ENCODE results near the gene PHYKPL. TPM values are rescaled to one million over a fixed set of nuclear protein-coding genes. Genes with fewer than 3 reads are reported as not detected.

PHYKPL gene
- total and polyA plus RNA-seq, 2 of the 8 experiments (the other 6 are each of a cell fraction or from before 2014, with no cell fraction given) = 25.1 to 32.1 TPM

GRCh38 chr5:178196986-178197385 is 35.6 kb downstream of the PHYKPL start:
- no peak overlapping the region for H4K5ac ChIP-seq (ENCODE audit: insufficient read length, low read depth, low read length)
- WGBS, 2 experiments (ENCODE audit: extremely low coverage in 1 of 2, insufficient coverage in 1 of 2, insufficient read length in 1 of 2, insufficient replicate concordance in 2 of 2, low coverage in 1 of 2, low lambda C conversion rate in 2 of 2, missing lambda C conversion rate in 1 of 2) = 84% methylated on average over 8 of the region's 8 CpGs; no CpG with 5 or more reads in 1 of the 2 experiments
- H3K9ac ChIP-seq (replicated peaks in 1 of 4; ENCODE audit: extremely low read depth in 1 of 4, low read depth in 3 of 4, low read length in 3 of 4) = no peak overlapping the region
- H3K23ac ChIP-seq (ENCODE audit: insufficient read length) = no peak overlapping the region
- no peak overlapping the region for H2BK5ac ChIP-seq (ENCODE audit: low read depth, low read length)
- no peak overlapping the region for H2BK15ac ChIP-seq (ENCODE audit: low read length)
- H2BK12ac ChIP-seq (ENCODE audit: low read depth, low read length) = no peak overlapping the region
- FAIRE-seq = no peak
- H2AK5ac ChIP-seq (ENCODE audit: low read depth, low read length) = no peak overlapping the region
- no peaks in the 10 kb centered on the region for H3K79me1 ChIP-seq (ENCODE audit: low read depth, low read length)
- no peak overlapping the region for H2AFZ ChIP-seq (ENCODE audit: low read length)
- DNase-seq (ENCODE audit: low read depth in 1 of 2, low spot score in 2 of 2) = peak in 1 of 2 experiments; percentile 67
- H4K8ac ChIP-seq (ENCODE audit: extremely low read depth, insufficient read depth, low read length) = no peak overlapping the region
- no peaks in the 10 kb centered on the region for H3K36me3 ChIP-seq (ENCODE audit: control insufficient read depth in 2 of 4, insufficient read depth in 4 of 4, low read length in 3 of 4)
- no peak overlapping the region for H3K56ac ChIP-seq (replicated peaks; ENCODE audit: insufficient read length, low read depth, low read length)
- H4K91ac ChIP-seq (replicated peaks; ENCODE audit: insufficient read length, low read length) = no peak overlapping the region
- H3K18ac ChIP-seq (ENCODE audit: extremely low read depth, low read length) = no peak overlapping the region
- peaks cover 0 to 10% (median 3%) of the 10 kb centered on the region in 4 experiments; a peak in 3 of 7 replicates for H3K4me1 ChIP-seq (replicated peaks in 1 of 4; ENCODE audit: control insufficient read depth in 3 of 4, insufficient read depth in 4 of 4, low read length in 3 of 4)
- no peak overlapping the region for H3K4me2 ChIP-seq (ENCODE audit: insufficient read depth in 1 of 2, low read depth in 2 of 2, low read length in 2 of 2)
- H2BK20ac ChIP-seq (ENCODE audit: low read length) = no peak overlapping the region
- H3K79me2 ChIP-seq (ENCODE audit: control insufficient read depth in 1 of 2, insufficient read depth in 2 of 2, low read length in 2 of 2) = no peaks in the 10 kb centered on the region
- no peak overlapping the region for H3K4me3 ChIP-seq (ENCODE audit: extremely low read depth in 1 of 4, insufficient read depth in 2 of 4, low read depth in 3 of 4, low read length in 4 of 4)
- ChIA-PET CTCF (ENCODE audit: partially characterized antibody) (interaction anchor here (0.9 to 3.7 kb wide), 18 partner anchors 8 to 119 kb away, joined by 3 to 54 read pairs (median 5); no protein-coding TSS in a partner anchor), POLR2A (ENCODE audit: partially characterized antibody) (interaction anchor here (31.3 to 38.5 kb wide), 2 partner anchors 6 to 13 kb away, joined by 985 read pairs; partner anchors contain the start of genes GMCL2 and HNRNPAB)
- no peaks in the 10 kb centered on the region; a peak in 1 of 7 replicates for H3K27me3 ChIP-seq (replicated peaks in 1 of 4; ENCODE audit: control insufficient read depth in 3 of 4, extremely low read depth in 1 of 4, insufficient read depth in 3 of 4, low read length in 3 of 4)
- no peak overlapping the region for H2BK120ac ChIP-seq (replicated peaks; ENCODE audit: low read depth, low read length)
- no peaks in the 10 kb centered on the region for H4K20me1 ChIP-seq (replicated peaks in 1 of 2; ENCODE audit: control insufficient read depth in 1 of 2, insufficient read depth in 2 of 2, low read length in 2 of 2)
- H3K14ac ChIP-seq (ENCODE audit: insufficient read length) = no peak overlapping the region
- H3K9me3 ChIP-seq (ENCODE audit: insufficient read depth in 2 of 2, low read depth in 1 of 2, low read length in 1 of 2) = peaks cover 0 to 4% of the 10 kb centered on the region in 2 experiments; a peak in 2 of 4 replicates
- no peaks in the 10 kb centered on the region for H3K23me2 ChIP-seq (ENCODE audit: low read depth, low read length)
- TF ChIP-seq RAD21 (IDR thresholded peaks at IDR 0.05 in 1 of 2, conservative IDR thresholded peaks at IDR 0.05 in 1 of 2; ENCODE audit: low read depth in 2 of 2, low read length in 2 of 2) (peak; percentile 15 to 53; a peak in 3 of 4 replicates), YY1 (IDR thresholded peaks at IDR 0.05; ENCODE audit: low read depth, low read length) (no peak), SP2 (IDR thresholded peaks at IDR 0.05; ENCODE audit: low read length) (no peak), CTCF (IDR thresholded peaks at IDR 0.05; ENCODE audit: control extremely low read depth in 1 of 3, insufficient read depth in 1 of 3, low read depth in 1 of 3, low read length in 3 of 3) (peak; percentile 49 to 89 (median 79))
- no peak overlapping the region for H3K4ac ChIP-seq (replicated peaks; ENCODE audit: insufficient read length, low read depth, low read length)
- H3K27ac ChIP-seq (ENCODE audit: low read depth, low read length) = no peak overlapping the region
